ENCODE data around the gene ERFL. TPM values are rescaled to one million over a fixed set of nuclear protein-coding genes. Genes with fewer than 3 reads are reported as not detected.
A peak's percentile ranks its signal among the peaks of the same experiment; 100 is the strongest.
"Not testable (repeated sequence)": the region's sequence is repeated elsewhere in the genome, so short reads cannot be mapped to it uniquely, and the experiment has no call there.

Gene ERFL
- total RNA-seq, 1 donor from 2014 or later: 3.4 TPM

GRCh38 chr19:41877916-41878905 lies 50.0 kb downstream of the ERFL start:
- DNase-seq (ENCODE audit: low spot score): no peak

- no peak for DNase-seq (ENCODE audit: low spot score)
These were observed 51.1 kb downstream of the ERFL start, which contains the start of gene CD79A for GRCh38 chr19:41876847-41877832. Gene CD79A (plus strand): TSS chr19:41877279. CDS start chr19:41877305, 26 bp downstream.

GRCh38 chr19:41875973-41876372 lies 52.3 kb downstream of the ERFL start:
- not testable (repeated sequence) for DNase-seq (ENCODE audit: low spot score)

- peak; percentile 76 for DNase-seq (ENCODE audit: low spot score)
These were observed 55.2 kb downstream of the ERFL start for GRCh38 chr19:41872775-41873647.

GRCh38 chr19:41872384-41872774 lies 55.9 kb downstream of the ERFL start:
- DNase-seq (ENCODE audit: low spot score): no peak

- DNase-seq (ENCODE audit: low spot score): no peak
These were observed 56.5 kb downstream of the ERFL start for GRCh38 chr19:41871573-41872383.

GRCh38 chr19:41870401-41870873 lies 57.8 kb downstream of the ERFL start:
- DNase-seq (ENCODE audit: low spot score): no peak

GRCh38 chr19:41869374-41869955 lies 58.8 kb downstream of the ERFL start:
- no peak for DNase-seq (ENCODE audit: low spot score)

- no peak for DNase-seq (ENCODE audit: low spot score)
These were observed 59.3 kb downstream of the ERFL start for GRCh38 chr19:41868989-41869300.

GRCh38 chr19:41868120-41868988 lies 59.9 kb downstream of the ERFL start:
- DNase-seq (ENCODE audit: low spot score): no peak

- no peak for DNase-seq (ENCODE audit: low spot score)
These were observed 62.0 kb downstream of the ERFL start for GRCh38 chr19:41866284-41866683.

GRCh38 chr19:41864374-41864773 lies 63.9 kb downstream of the ERFL start:
- DNase-seq (ENCODE audit: low spot score): no peak

- DNase-seq (ENCODE audit: low spot score): no peak
These were observed 64.9 kb downstream of the ERFL start for GRCh38 chr19:41863209-41863931.

- no peak for DNase-seq (ENCODE audit: low spot score)
These were observed 65.7 kb downstream of the ERFL start for GRCh38 chr19:41862445-41862986.

GRCh38 chr19:41861846-41862245 lies 66.4 kb downstream of the ERFL start:
- DNase-seq (ENCODE audit: low spot score): no peak

GRCh38 chr19:41861116-41861768 lies 67.0 kb downstream of the ERFL start:
- no peak for DNase-seq (ENCODE audit: low spot score)

GRCh38 chr19:41860419-41861115 lies 67.7 kb downstream of the ERFL start:
- no peak for DNase-seq (ENCODE audit: low spot score)

Measured in mucosa of gallbladder (tissue), 1 donor.